GM18520 (cell line): Measurements from ENCODE around the gene PALM2AKAP2.

Experiments
- ATAC-seq: cut with Tn5 transposase; IDR thresholded peaks from one replicate; pipeline ENCODE4 v1.9.1; 2021; ENCODE audit not compliant: unreplicated experiment

The PALM2AKAP2 gene

DNA sequence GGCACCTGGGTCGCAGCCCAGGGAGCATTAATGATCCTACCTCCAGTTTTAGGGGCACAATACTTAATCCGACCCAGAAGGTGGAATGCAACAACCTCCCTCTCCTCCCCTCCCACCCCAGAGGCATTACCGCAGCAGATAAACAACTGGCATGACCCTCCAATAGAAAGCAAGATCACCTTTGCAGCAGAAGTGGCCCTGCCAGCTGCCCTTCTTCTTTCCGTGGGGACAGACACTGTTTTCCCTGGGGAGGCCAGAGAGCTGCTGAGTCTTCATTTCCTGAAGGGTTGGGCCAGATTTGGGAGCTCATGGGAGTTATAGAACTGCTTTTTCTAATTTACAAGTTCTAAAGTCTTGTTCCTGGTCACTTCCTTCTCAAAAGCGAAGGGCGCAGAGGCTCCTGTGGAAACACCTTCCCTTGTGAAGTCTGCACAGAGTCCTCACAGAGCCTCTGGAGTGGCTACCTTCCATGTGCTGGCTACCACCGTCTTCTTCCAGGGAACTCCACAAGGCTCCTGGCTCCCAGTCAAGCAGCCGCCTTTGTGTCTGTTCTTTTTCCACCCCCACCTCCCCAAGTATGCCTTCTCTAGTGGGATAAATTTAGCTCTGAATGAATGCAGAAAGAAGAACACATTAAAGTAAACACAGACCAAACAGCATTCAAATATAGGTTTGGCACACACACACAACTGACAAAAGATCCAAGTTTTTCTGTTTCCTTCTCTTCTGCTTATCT, 8.0 kb upstream of the PALM2AKAP2 start:
- no peak for ATAC-seq

DNA sequence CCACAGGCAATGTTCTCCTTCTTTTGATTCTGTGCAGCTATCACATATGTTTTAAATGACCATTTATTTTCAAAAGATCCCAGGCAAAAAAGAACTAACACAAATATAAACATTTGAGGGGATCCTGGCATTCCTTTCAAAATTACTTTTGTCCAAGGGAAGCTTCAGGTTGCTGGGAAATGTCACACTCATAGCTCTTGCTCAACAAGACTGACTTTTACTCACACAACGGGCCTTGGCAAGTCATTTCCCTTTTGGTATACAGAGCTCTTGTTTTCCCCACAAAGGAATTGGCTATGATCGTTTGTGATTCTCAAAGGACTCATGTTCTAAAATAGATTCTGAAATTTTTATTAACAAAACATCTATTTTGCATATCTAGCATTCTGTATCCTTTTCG, 4.5 kb upstream of the PALM2AKAP2 start:
- ATAC-seq = no peak

GRCh38 chr9:109776391-109776790, 3.6 kb upstream of the PALM2AKAP2 start:
- ATAC-seq = no peak

GRCh38 chr9:109780453-109781033, 545 bp downstream of the PALM2AKAP2 start:
- ATAC-seq = no peak

GRCh38 chr9:109781086-109781485, 1.1 kb downstream of the PALM2AKAP2 start:
- no peak for ATAC-seq

DNA sequence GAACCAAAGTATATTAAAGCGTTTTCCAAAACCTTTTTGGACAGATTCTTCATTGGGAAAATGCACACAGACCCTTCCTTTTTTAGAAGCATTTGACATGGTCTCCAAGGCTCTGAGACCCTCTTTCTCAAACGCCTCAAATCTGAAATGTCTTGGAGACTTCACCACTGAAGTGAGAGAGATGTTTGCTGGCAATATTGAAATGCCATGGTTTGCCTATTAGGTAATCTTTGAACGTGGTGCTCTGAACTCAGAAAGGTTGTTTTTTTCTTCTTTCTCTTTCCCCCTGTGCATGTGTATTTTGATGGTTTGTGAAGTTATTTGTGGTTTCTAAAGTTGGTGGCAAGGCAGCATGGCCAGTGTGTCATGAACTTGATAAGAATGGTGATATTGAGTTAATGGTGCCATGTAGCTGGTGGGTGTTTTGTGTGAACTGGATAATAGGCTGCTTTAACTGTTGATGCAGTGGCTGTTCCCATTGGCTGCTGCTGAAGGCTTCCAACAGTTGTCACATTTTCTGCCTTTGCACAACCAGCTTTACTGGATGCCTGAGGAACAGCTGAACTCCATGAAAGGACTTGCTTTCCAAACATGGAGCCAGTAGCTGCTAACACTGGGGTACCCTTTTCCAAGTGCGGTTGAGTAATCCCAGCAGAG, 1.7 kb downstream of the PALM2AKAP2 start:
- ATAC-seq = no peak

DNA sequence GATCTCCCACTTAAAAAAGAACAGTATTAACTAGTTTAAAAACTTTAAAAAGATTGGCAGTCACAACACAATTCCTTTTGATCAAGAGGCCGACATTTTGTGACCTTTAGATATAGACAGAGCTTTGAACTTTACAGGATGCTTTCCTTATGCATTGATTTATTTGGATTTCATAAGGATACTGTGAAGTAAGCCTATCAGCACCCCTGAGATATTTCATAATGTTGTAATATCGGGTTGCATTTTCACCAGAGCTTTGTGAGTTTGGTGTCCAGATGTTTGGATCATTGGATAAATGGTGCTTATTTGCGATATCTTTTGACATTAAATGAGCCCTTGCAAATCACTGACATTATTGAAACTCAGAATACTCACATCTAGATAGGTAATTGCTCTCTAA, 7.7 kb downstream of the PALM2AKAP2 start:
- ATAC-seq = no peak

DNA sequence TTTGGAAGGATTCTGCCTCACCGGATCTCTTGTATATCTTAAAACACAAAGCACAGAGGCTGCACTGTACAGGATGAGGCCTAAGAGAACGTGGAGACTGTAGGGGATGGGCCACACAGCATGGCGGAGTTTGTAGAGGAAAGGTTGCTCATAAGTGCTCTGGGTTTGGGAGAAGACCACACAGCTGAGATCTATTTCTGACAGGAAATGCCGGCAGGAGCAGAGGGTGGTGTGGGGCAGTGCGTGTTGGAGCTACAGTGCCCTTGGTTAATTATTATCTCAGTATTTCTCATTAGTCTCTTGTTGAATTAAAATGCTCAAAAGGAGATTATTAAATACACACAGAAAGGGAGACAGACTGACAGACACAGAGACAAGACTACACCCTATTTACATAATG, 9.6 kb downstream of the PALM2AKAP2 start:
- no peak for ATAC-seq

DNA sequence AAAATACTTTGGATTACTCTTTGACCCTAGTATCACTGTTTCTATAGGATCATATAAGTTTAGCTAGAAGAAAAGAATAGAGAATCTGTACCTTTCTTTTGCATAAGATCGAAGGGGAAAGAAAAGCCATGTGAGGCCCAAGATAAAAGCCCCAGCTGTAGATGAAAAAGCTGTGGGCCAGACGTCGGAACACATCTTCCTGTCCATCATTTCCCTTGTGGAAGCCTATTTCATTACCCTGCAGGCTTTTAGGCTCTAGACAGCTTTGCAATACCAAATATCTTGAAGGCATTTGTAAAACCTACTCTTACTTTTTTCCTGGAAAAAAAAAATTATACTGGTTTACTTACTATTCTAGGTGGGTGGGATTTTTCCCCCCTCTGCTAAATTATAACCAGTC, 10.0 kb downstream of the PALM2AKAP2 start:
- no peak for ATAC-seq

DNA sequence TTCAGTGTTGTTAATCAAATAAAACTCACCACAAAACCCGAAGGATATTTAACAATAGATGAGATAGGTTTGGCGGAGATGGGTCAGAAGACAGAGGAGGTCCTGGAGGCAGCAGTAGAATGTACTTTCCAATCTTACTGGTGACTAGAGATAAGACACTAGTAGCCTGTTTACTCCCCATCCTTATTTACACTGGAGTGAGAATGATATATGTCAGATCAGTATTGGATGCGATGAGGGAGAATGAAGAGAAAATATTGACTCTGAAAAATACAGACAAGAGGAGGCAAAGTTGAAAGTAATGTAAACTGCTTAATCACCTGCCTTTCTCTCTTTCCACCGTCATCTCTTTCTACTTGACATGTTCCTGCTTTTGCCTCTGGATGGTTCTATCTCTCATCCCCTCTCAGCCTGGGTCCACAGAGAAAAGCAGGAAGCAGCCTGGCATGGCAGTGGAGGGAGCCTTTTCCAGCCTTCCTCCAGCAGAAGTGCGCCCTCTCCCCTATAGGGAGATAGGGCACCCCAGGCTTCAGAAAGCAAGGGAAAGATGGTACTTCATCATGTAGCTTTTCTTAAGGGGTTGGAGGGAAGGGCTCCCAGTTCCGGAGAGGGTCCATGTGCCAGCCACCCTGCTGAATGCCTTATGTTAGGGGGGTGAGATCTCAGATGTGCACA, 11.1 kb downstream of the PALM2AKAP2 start:
- ATAC-seq = no peak

DNA sequence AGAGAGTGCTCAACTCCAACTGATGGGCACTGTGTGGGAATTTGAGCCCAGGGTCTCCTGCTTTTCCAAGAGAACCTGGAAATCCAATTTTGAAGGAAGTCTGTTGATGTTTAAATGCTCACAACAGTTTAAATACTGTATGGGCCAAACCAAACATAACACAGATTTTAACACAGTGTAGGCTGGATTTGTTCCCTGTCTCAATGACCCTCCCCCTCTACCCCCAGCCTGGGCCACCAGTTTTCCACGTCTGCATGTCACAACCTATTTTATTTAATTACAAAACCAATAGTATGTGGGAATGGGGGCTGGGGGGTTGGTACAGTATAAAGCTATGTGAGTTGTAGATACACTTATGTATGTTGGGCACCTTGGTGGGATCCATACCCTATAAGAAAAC, 11.7 kb downstream of the PALM2AKAP2 start:
- no peak for ATAC-seq

DNA sequence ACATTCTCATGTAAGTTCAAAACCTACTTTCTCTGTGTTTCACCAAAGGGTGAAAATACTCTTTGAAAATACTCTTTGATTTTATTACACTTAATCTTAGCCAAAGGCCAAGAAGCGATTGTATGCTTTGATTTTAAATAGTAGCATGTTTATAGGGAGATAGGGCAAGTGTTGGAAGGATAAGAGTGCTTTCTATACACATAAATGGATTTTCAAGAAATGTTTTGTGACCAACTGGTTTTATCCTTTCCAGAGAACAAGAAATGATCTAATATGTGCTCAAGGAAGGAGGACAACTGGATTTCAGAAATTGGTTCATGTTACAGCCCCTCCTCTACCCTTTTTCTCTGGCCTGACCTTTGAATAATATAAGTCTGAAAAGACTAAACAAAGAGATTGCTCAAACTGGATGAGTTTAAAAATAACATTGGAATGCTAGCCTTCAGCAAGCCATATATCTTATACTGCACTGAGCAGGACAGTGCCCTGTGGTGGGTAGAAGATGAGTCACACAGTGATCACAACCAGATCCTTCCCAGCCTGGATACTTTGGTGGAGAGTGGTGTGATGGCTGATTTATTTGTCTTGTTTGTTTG, 13.1 kb downstream of the PALM2AKAP2 start:
- no peak for ATAC-seq

DNA sequence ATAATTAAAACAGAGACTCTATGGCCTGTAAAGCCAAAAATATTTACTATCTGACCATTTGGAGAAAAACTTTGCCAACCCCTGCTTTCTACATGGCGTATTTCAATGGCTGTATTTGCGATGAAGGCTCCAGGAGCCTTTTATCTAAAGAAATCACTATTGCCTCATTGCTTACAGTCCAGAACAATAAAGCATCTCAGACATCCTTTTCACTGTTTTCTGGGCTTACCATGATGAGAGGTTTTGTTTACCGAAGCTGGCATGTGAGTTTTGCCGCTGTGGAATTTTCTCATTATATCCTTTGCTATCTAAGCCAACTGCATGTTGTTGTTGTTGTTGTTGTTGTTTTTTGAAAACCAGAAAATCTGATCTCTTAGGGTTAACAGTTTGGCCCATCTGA, 13.9 kb downstream of the PALM2AKAP2 start:
- ATAC-seq = no peak

GRCh38 chr9:109794361-109795012, 14.5 kb downstream of the PALM2AKAP2 start:
- no peak for ATAC-seq

DNA sequence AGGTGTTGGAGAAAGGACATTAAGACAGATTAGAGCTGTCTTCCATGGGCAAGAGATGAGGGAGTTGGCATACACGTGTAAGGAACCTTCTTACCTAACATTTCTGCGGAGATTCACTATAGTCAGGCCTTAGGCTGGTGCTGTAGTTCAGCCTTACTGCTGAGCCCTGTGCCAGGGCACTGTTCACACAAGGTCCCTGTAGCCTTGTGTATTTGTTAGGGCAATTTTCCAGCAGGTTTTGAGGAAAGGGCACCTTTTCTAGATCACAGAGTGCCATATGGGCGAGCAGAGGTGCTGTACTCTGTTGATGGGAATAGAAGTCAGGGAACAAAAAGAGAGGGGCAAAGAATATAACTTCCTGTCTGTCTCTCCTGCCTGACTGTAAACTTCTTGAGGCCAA, 15.6 kb downstream of the PALM2AKAP2 start:
- ATAC-seq = no peak

GRCh38 chr9:109796078-109796477, 16.1 kb downstream of the PALM2AKAP2 start:
- no peak for ATAC-seq

- no peak for ATAC-seq
Measured at GRCh38 chr9:109797006-109797405, 17.0 kb downstream of the PALM2AKAP2 start.

DNA sequence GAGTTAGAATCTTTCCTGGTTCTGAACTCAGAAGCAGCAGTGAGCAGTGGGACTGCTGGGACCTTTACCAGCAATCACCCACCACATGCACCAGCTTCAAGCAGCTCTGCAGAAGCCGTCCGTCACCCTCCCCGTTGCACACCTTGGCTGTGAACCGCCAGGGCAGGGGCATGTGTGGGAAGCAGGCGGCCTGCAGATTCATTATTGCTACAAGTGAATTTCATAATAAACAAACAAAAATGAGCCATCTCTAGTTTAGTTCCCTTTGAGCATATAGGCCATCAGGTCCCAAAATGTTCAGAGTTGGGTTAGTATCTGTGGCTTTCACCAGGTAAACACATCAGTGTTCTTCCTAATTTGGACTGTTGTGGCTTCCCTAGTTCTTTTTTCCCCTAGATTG, 17.5 kb downstream of the PALM2AKAP2 start:
- ATAC-seq = no peak

- no peak for ATAC-seq
Measured at GRCh38 chr9:109799141-109799540, 19.1 kb downstream of the PALM2AKAP2 start.

DNA sequence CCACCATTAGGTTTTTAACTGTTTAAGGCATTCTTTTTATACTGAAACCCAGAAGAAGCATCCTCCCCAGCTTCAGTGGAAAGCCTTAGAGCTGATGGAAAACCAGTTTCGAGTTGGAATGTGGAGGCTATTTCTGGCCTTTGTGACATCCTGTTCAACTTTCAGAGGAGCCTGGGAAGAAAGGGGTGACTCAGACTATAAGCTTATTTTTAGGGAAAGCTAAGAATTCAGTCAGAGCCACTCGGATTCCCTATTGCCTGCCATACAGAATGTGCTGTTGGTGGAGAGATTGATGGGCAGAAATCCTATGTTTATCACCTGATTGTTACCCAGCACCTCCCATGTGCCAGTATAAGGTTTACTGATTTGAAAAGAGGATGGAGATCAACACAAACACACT, 19.8 kb downstream of the PALM2AKAP2 start:
- ATAC-seq = no peak

DNA sequence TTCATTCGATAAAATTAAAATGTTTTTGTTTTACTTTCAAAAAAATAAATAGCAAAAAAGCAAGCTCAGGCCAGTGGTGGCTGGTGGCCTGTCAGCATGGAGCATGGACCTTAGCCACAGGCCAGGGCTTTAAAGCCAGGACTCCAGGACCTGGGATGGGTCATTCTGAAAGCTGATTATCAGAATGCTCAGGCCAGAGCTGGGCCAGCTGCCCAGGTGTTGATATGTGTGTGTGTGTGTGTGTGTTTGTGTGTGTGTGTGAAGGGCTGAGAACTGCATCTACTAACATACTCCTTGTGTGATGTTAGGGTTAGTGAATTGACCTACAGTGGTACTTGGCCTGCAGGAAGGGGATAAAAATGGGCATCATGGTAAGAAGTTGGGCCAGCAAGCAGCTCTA, 21.5 kb downstream of the PALM2AKAP2 start:
- ATAC-seq = no peak
